K562 treated with DMSO at 1 percent for 12 hours (cell line): ENCODE results near the gene NIPAL4. TPM values are rescaled to one million over a fixed set of nuclear protein-coding genes. Genes with fewer than 3 reads are reported as not detected.

Source experiments
- total RNA-seq: library from RNA; unstranded; fragments of 300-600 nt; gene quantifications from 2 replicates; pipeline ENCODE4 v1.2.3, GENCODE V29; 2022; ENCODE audit not compliant: insufficient read depth

Gene NIPAL4
- total RNA-seq: not detected in 2 replicates

DNA sequence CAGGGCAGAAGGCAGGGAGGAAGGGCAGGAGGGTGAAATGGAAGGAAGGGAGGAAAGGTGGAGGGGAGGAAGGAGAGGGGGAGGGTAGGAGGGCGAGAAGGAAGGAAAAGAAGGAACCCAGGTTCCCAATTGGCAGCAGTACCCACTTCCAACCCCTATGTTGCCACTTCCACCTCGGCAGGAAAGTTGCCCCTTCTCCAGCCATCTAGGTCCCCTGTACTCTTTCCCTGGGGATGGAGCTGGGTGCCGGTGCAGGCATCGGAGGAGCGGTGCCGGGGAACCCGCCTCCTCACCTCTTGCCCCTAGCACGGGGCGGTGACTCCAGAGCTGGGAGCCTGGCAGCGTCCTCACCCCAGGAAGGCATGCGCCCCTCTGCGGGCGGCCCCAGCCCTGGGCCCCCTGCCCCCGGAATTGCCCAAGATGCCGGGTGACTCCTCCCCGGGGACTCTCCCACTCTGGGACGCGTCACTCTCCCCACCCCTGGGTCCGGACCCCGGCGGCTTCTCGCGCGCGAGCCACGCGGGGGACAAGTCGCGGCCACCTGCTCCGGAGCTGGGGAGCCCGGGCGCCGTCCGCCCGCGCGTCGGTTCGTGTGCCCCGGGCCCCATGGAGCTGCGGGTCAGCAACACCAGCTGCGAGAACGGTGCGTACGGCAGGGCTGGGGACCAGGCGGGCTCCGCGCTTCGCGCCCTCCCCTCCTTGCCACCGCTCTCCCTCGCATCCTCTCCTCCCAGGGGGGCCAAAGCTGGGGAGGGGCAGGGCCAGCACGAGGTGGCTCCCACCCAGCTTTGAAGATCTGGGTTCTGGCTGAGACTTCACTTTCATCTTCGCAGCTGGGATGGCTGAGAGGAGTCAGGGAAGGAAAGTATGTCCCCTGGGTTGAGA is at the start of gene NIPAL4:
TSS of gene NIPAL4 (plus strand) at position 499 of the 885 bp plus-strand sequence. CDS start at position 607, 108 bp downstream.

Other genes starting within 250 kb of the NIPAL4 start
- gene CYFIP2, start 194.1 kb upstream of the NIPAL4 start, total RNA-seq: 16.4 and 19.2 TPM in 2 replicates
- 3.1 and 10.9 TPM in 2 replicates for gene ADAM19, start 115.6 kb downstream of the NIPAL4 start, total RNA-seq
- gene SOX30, start 192.2 kb downstream of the NIPAL4 start, total RNA-seq: 0.22 TPM in 1 of 2 replicates, not detected in the other
- not detected in 2 replicates for gene C5orf52, start 211.3 kb downstream of the NIPAL4 start, total RNA-seq